Measurements from ENCODE around the gene PBX4. TPM values are rescaled to one million over a fixed set of nuclear protein-coding genes. Genes with fewer than 3 reads are reported as not detected.

Gene PBX4
- total and polyA plus RNA-seq, 10 of the 15 experiments (the other 5 are each of a cell fraction or from before 2014, with no cell fraction given) = 0.18 to 17.3 (median 4.2) TPM

GRCh38 chr19:19627621-19628500 lies 9.4 kb upstream of the PBX4 start, which contains the start of gene LPAR2 (continued):
- TF ChIP-seq STAT1 (conservative IDR thresholded peaks at IDR 0.05) (no peak), SIN3A (IDR thresholded peaks at IDR 0.05; ENCODE audit: low read depth, low read length) (no peak), PAX5 (IDR thresholded peaks at IDR 0.05; ENCODE audit: borderline replicate concordance, low read depth, low read length) (peak; percentile 7; the same call in 1 of the 2 replicates), FOS (IDR thresholded peaks at IDR 0.05; ENCODE audit: borderline replicate concordance, extremely low read depth, insufficient read length) (no peak), NRF1 (conservative IDR thresholded peaks at IDR 0.05; ENCODE audit: low read depth, low read length) (no peak), LARP7 (IDR thresholded peaks at IDR 0.05) (peak; percentile 77; the same call in 1 of the 2 replicates), POU2F2 (IDR thresholded peaks at IDR 0.05; ENCODE audit: borderline replicate concordance, low read depth, low read length) (no peak; the same call in 2 of the 3 replicates), CUX1 (IDR thresholded peaks at IDR 0.05; ENCODE audit: insufficient replicate concordance, low read depth, low read length) (no peak), ZBTB11 (CRISPR knock-in tag; IDR thresholded peaks at IDR 0.05) (no peak), SREBF1 (IDR thresholded peaks at IDR 0.05; ENCODE audit: low read length) (no peak), E4F1 (IDR thresholded peaks at IDR 0.05; ENCODE audit: borderline replicate concordance, partially characterized antibody) (no peak), EP300 (IDR thresholded peaks at IDR 0.05; ENCODE audit: borderline replicate concordance in 1 of 2, control insufficient read depth in 1 of 2, low read depth in 2 of 2, low read length in 2 of 2) (no peak), WRNIP1 (IDR thresholded peaks at IDR 0.05; ENCODE audit: borderline replicate concordance, low read depth, low read length) (no peak), ELK1 (IDR thresholded peaks at IDR 0.05; ENCODE audit: low read depth, low read length) (no peak)
